C4-2B (cell line): ENCODE data around the gene ANK3.

ENCODE experiments used
- CTCF ChIP-seq: fragments of 450-650 bp; conservative IDR thresholded peaks from 2 replicates; pipeline ENCODE4 v1.5.1; 2017; ENCODE audit warnings: mild to moderate bottlenecking
- ZFX ChIP-seq: fragments of 450-650 bp; IDR thresholded peaks from 2 replicates; pipeline ENCODE4 v1.6.1; 2017

GRCh38 chr10:60427709-60428386 lies 38.2 kb upstream of the ANK3 start:
- TF ChIP-seq CTCF = no peak
- TF ChIP-seq ZFX = no peak
